ENCODE measurements around the gene FNBP1. TPM values are rescaled to one million over a fixed set of nuclear protein-coding genes. Genes with fewer than 3 reads are reported as not detected.
"Not testable (repeated sequence)": the region's sequence is repeated elsewhere in the genome, so short reads cannot be mapped to it uniquely, and the experiment has no call there.

FNBP1 gene
- total and polyA plus RNA-seq, 7 experiments from 2014 or later = 138 to 207 (median 166) TPM

GRCh38 chr9:129998491-129999140 lies 44.4 kb downstream of the FNBP1 start:
- Histone ChIP-seq H3K27ac (ENCODE audit: low read depth, low read length) (peak overlapping the region; percentile 56), H3K36me3 (ENCODE audit: control insufficient read depth in 2 of 3, insufficient read depth in 3 of 3, low read length in 3 of 3) (peaks cover 0 to 11% (median 4%) of the 10 kb centered on the region in 3 experiments), H3K27me3 (ENCODE audit: control insufficient read depth in 2 of 2, insufficient read depth in 2 of 2, low read length in 2 of 2) (no peaks in the 10 kb centered on the region), H3K9me3 (ENCODE audit: control insufficient read depth in 2 of 3, low read length in 3 of 3) (no peaks in the 10 kb centered on the region), H3K4me1 (ENCODE audit: control insufficient read depth in 2 of 2, insufficient read depth in 2 of 2, low read length in 2 of 2) (peaks cover 55 to 67% of the 10 kb centered on the region in 2 donors), H3K4me3 (ENCODE audit: low read length) (no peak overlapping the region)
- ChIA-PET POLR2A (interaction anchor here (0.6 to 1.6 kb wide), 4 partner anchors 8 to 59 kb away, joined by 3 to 6 read pairs (median 4); no protein-coding TSS in a partner anchor), CTCF (interaction anchor here (1.1 kb wide), 2 partner anchors 32 to 157 kb away, joined by 3 to 5 read pairs; no protein-coding TSS in a partner anchor)
- Mint-ChIP-seq H3K36me3 (peaks cover 5 to 29% (median 15%) of the 10 kb centered on the region in 5 donors), H3K4me3 (peak overlapping the region; percentile 13 to 79 (median 68)), H3K27ac (peak overlapping the region; percentile 57 to 96 (median 79)), H3K4me1 (peaks cover 43 to 89% (median 75%) of the 10 kb centered on the region in 7 donors), H3K27me3 (no peaks in the 10 kb centered on the region), H3K9me3 (no peaks in the 10 kb centered on the region)
- peak in 2 of 9 donors; percentile 20 to 32 for DNase-seq
- intact Hi-C loops (cut with micrococcal nuclease) = no loop called here
- peak; percentile 52 for ATAC-seq

- CTCF ChIA-PET; ATAC-seq; H3K27me3 ChIP-seq (ENCODE audit: control insufficient read depth in 2 of 2, insufficient read depth in 2 of 2, low read length in 2 of 2); H3K4me3 Mint-ChIP-seq; H3K4me3 ChIP-seq (ENCODE audit: low read length); H3K36me3 ChIP-seq (ENCODE audit: control insufficient read depth in 2 of 3, insufficient read depth in 3 of 3, low read length in 3 of 3); DNase-seq; H3K9me3 Mint-ChIP-seq; intact Hi-C loops (cut with micrococcal nuclease); H3K9me3 ChIP-seq (ENCODE audit: control insufficient read depth in 2 of 3, low read length in 3 of 3); H3K27me3 Mint-ChIP-seq: not testable (repeated sequence)
- Mint-ChIP-seq H3K4me1 (peaks cover 43 to 80% (median 72%) of the 10 kb centered on the region in 7 donors), H3K36me3 (peaks cover 5 to 28% (median 11%) of the 10 kb centered on the region in 5 donors), H3K27ac (peak overlapping the region in 6 of 9 donors; percentile 9 to 96 (median 48))
- peaks cover 55 to 61% of the 10 kb centered on the region in 2 donors for H3K4me1 ChIP-seq (ENCODE audit: control insufficient read depth in 2 of 2, insufficient read depth in 2 of 2, low read length in 2 of 2)
- POLR2A ChIA-PET = interaction anchor here (1.0 to 1.5 kb wide), 2 partner anchors 9 to 35 kb away, joined by 3 to 5 read pairs; no protein-coding TSS in a partner anchor
- H3K27ac ChIP-seq (ENCODE audit: low read depth, low read length) = peak overlapping the region; percentile 1
Measured at GRCh38 chr9:129997706-129998105, 45.3 kb downstream of the FNBP1 start.

- intact Hi-C loops (cut with micrococcal nuclease) = no loop called here
- Mint-ChIP-seq H3K27me3 (no peaks in the 10 kb centered on the region), H3K4me1 (peaks cover 47 to 81% (median 74%) of the 10 kb centered on the region in 7 donors), H3K9me3 (no peaks in the 10 kb centered on the region), H3K27ac (peak overlapping the region; percentile 89 to 98 (median 94)), H3K36me3 (peaks cover 5 to 26% (median 13%) of the 10 kb centered on the region in 5 donors), H3K4me3 (peak overlapping the region; percentile 42 to 86 (median 74))
- H3K36me3 ChIP-seq (ENCODE audit: control insufficient read depth in 2 of 3, insufficient read depth in 3 of 3, low read length in 3 of 3) = peaks cover 0 to 6% (median 0%) of the 10 kb centered on the region in 3 experiments
- ATAC-seq (peak; percentile 39), DNase-seq (no peak)
- H3K9me3 ChIP-seq (ENCODE audit: control insufficient read depth in 2 of 3, low read length in 3 of 3) = no peaks in the 10 kb centered on the region
- CTCF ChIA-PET = interaction anchor here (0.6 to 0.9 kb wide), 2 partner anchors 32 to 103 kb away, joined by 3 to 4 read pairs; no protein-coding TSS in a partner anchor
- H3K27ac ChIP-seq (ENCODE audit: low read depth, low read length) = peak overlapping the region; percentile 61
- peaks cover 55 to 63% of the 10 kb centered on the region in 2 donors for H3K4me1 ChIP-seq (ENCODE audit: control insufficient read depth in 2 of 2, insufficient read depth in 2 of 2, low read length in 2 of 2)
- no peaks in the 10 kb centered on the region for H3K27me3 ChIP-seq (ENCODE audit: control insufficient read depth in 2 of 2, insufficient read depth in 2 of 2, low read length in 2 of 2)
- POLR2A ChIA-PET = interaction anchor here (0.9 to 2.5 kb wide), 7 partner anchors 13 to 109 kb away, joined by 4 to 11 read pairs (median 5); partner anchors contain the start of gene GPR107
- no peak overlapping the region for H3K4me3 ChIP-seq (ENCODE audit: low read length)
Measured at GRCh38 chr9:129996161-129996830, 46.7 kb downstream of the FNBP1 start.

GRCh38 chr9:129995409-129996160 lies 47.4 kb downstream of the FNBP1 start:
- peak overlapping the region; percentile 41 to 86 (median 74) for H3K4me3 Mint-ChIP-seq
- intact Hi-C loops (cut with micrococcal nuclease) = loop anchor here (1.0 to 2.0 kb wide), 2 partner anchors 12 to 17 kb away; no protein-coding TSS in a partner anchor
- peaks cover 5 to 29% (median 15%) of the 10 kb centered on the region in 5 donors for H3K36me3 Mint-ChIP-seq
- peaks cover 53 to 65% of the 10 kb centered on the region in 2 donors for H3K4me1 ChIP-seq (ENCODE audit: control insufficient read depth in 2 of 2, insufficient read depth in 2 of 2, low read length in 2 of 2)
- H3K27ac ChIP-seq (ENCODE audit: low read depth, low read length) = peak overlapping the region; percentile 61
- ATAC-seq (peak; percentile 67), DNase-seq (no peak)
- H3K27ac Mint-ChIP-seq = peak overlapping the region; percentile 89 to 98 (median 94)
- H3K36me3 ChIP-seq (ENCODE audit: control insufficient read depth in 2 of 3, insufficient read depth in 3 of 3, low read length in 3 of 3) = peaks cover 0 to 6% (median 0%) of the 10 kb centered on the region in 3 experiments
- H3K4me1 Mint-ChIP-seq = peaks cover 48 to 83% (median 77%) of the 10 kb centered on the region in 7 donors
- peaks cover 0 to 1% (median 0%) of the 10 kb centered on the region in 11 donors for H3K9me3 Mint-ChIP-seq
- ChIA-PET POLR2A (interaction anchor here (0.9 to 2.5 kb wide), 8 partner anchors 13 to 108 kb away, joined by 3 to 11 read pairs (median 4); partner anchors contain the start of gene GPR107), CTCF (interaction anchor here (0.6 to 0.9 kb wide), 2 partner anchors 31 to 103 kb away, joined by 3 to 4 read pairs; no protein-coding TSS in a partner anchor)
- H3K27me3 ChIP-seq (ENCODE audit: control insufficient read depth in 2 of 2, insufficient read depth in 2 of 2, low read length in 2 of 2) = no peaks in the 10 kb centered on the region
- no peaks in the 10 kb centered on the region for H3K9me3 ChIP-seq (ENCODE audit: control insufficient read depth in 2 of 3, low read length in 3 of 3)
- no peaks in the 10 kb centered on the region for H3K27me3 Mint-ChIP-seq
- H3K4me3 ChIP-seq (ENCODE audit: low read length) = no peak overlapping the region

GRCh38 chr9:129994882-129995281 lies 48.1 kb downstream of the FNBP1 start:
- DNase-seq (no peak), ATAC-seq (no peak)
- POLR2A ChIA-PET = interaction anchor here (1.5 to 2.5 kb wide), 4 partner anchors 43 to 107 kb away, joined by 3 to 11 read pairs (median 6); no protein-coding TSS in a partner anchor
- H3K36me3 ChIP-seq (ENCODE audit: control insufficient read depth in 2 of 3, insufficient read depth in 3 of 3, low read length in 3 of 3) = peaks cover 0 to 6% (median 0%) of the 10 kb centered on the region in 3 experiments
- peak overlapping the region; percentile 89 to 98 (median 94) for H3K27ac Mint-ChIP-seq
- H3K4me3 ChIP-seq (ENCODE audit: low read length) = no peak overlapping the region
- peak overlapping the region; percentile 61 for H3K27ac ChIP-seq (ENCODE audit: low read depth, low read length)
- intact Hi-C loops (cut with micrococcal nuclease) = loop anchor here (1.0 to 2.0 kb wide), 2 partner anchors 12 to 18 kb away; no protein-coding TSS in a partner anchor
- H3K36me3 Mint-ChIP-seq = peaks cover 5 to 31% (median 19%) of the 10 kb centered on the region in 5 donors
- peaks cover 0 to 1% (median 0%) of the 10 kb centered on the region in 11 donors for H3K9me3 Mint-ChIP-seq
- no peaks in the 10 kb centered on the region for H3K27me3 Mint-ChIP-seq
- peaks cover 50 to 83% (median 76%) of the 10 kb centered on the region in 7 donors for H3K4me1 Mint-ChIP-seq
- no peaks in the 10 kb centered on the region for H3K27me3 ChIP-seq (ENCODE audit: control insufficient read depth in 2 of 2, insufficient read depth in 2 of 2, low read length in 2 of 2)
- peak overlapping the region in 9 of 10 donors; percentile 41 to 86 (median 75) for H3K4me3 Mint-ChIP-seq
- no peaks in the 10 kb centered on the region for H3K9me3 ChIP-seq (ENCODE audit: control insufficient read depth in 2 of 3, low read length in 3 of 3)
- CTCF ChIA-PET = interaction anchor here (1.4 kb wide), 1 partner anchor 44 kb away, joined by 4 read pairs; no protein-coding TSS in a partner anchor
- H3K4me1 ChIP-seq (ENCODE audit: control insufficient read depth in 2 of 2, insufficient read depth in 2 of 2, low read length in 2 of 2) = peaks cover 51 to 70% of the 10 kb centered on the region in 2 donors

Measured in naive thymus-derived CD4-positive, alpha-beta T cell (primary cell).